ENCODE results near the gene AHI1. TPM values are rescaled to one million over a fixed set of nuclear protein-coding genes. Genes with fewer than 3 reads are reported as not detected.

Gene AHI1
- polyA plus RNA-seq, 1 experiment, result 29.0 TPM

- TF ChIP-seq, protein P1, sequence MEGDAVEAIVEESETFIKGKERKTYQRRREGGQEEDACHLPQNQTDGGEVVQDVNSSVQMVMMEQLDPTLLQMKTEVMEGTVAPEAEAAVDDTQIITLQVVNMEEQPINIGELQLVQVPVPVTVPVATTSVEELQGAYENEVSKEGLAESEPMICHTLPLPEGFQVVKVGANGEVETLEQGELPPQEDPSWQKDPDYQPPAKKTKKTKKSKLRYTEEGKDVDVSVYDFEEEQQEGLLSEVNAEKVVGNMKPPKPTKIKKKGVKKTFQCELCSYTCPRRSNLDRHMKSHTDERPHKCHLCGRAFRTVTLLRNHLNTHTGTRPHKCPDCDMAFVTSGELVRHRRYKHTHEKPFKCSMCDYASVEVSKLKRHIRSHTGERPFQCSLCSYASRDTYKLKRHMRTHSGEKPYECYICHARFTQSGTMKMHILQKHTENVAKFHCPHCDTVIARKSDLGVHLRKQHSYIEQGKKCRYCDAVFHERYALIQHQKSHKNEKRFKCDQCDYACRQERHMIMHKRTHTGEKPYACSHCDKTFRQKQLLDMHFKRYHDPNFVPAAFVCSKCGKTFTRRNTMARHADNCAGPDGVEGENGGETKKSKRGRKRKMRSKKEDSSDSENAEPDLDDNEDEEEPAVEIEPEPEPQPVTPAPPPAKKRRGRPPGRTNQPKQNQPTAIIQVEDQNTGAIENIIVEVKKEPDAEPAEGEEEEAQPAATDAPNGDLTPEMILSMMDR (IDR thresholded peaks at IDR 0.05; ENCODE audit: low read depth, low read length), result no peak
- Histone ChIP-seq H3K27me3 (ENCODE audit: control insufficient read depth, insufficient read depth, low read length) (no peaks in the 10 kb centered on the region), H3K4me3 (ENCODE audit: low read depth, low read length) (no peak overlapping the region), H3K27ac (ENCODE audit: low read depth, low read length) (no peak overlapping the region), H3K9me3 (ENCODE audit: control insufficient read depth, insufficient read depth, low read length) (no peaks in the 10 kb centered on the region)
- ChIA-PET POLR2A (no interaction called here), CTCF (no interaction called here)
- no peak for DNase-seq (ENCODE audit: low read depth, low spot score)
These were observed 23.9 kb upstream of the AHI1 start for GRCh38 chr6:135521431-135521830.

DNA sequence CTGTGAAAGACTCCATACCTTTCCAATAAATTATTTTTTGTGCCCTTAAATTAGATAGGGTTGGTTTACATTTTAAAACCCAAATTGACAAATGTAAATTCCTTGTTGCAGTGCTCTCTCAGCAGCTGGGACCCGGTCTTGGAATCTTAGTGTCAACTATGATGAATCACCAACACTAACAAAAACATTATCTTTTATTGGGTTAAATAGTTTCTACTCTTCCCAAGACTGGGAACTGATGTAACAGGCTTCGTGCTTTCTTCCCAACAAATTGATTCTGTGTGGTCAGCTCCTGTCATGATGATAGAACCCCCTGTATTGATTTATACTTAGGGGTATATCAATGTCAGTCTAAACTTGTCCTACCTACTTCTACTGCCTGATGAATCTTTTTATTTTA, 23.2 kb upstream of the AHI1 start:
- no peak overlapping the region for H3K4me3 ChIP-seq (ENCODE audit: low read depth, low read length)
- CTCF ChIA-PET, result interaction anchor here (0.9 to 1.3 kb wide), 3 partner anchors 13 to 705 kb away, joined by 3 to 4 read pairs (median 4); no protein-coding TSS in a partner anchor
- TF ChIP-seq, protein P1 (IDR thresholded peaks at IDR 0.05; ENCODE audit: low read depth, low read length), result no peak
- DNase-seq (ENCODE audit: low read depth, low spot score), result no peak
- no peaks in the 10 kb centered on the region for H3K27me3 ChIP-seq (ENCODE audit: control insufficient read depth, insufficient read depth, low read length)
- no peak overlapping the region for H3K27ac ChIP-seq (ENCODE audit: low read depth, low read length)
- H3K9me3 ChIP-seq (ENCODE audit: control insufficient read depth, insufficient read depth, low read length), result no peaks in the 10 kb centered on the region
- POLR2A ChIA-PET, result interaction anchor here (0.7 to 0.9 kb wide), 2 partner anchors 15 to 153 kb away, joined by 3 read pairs; no protein-coding TSS in a partner anchor

DNA sequence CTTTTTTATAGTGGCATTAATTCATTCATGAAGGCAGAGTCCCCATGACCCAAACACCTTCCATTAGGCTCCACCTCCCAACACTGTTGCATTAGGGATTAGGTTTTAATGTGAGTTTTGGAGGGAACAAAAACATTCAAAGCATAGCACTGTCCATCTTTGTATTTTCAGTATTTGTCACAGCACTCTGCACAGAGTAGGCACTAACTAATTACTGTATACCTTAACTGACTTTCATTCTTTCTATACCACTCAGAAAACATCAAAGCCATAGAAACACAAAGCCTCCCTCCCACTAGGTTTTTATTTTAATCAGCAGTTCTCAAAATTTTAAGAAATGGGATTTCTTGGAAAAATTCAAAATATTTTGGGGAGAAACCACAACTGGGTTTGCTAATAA, 21.8 kb upstream of the AHI1 start:
- DNase-seq (ENCODE audit: low read depth, low spot score), result no peak
- Histone ChIP-seq H3K4me3 (ENCODE audit: low read depth, low read length) (no peak overlapping the region), H3K27ac (ENCODE audit: low read depth, low read length) (no peak overlapping the region), H3K9me3 (ENCODE audit: control insufficient read depth, insufficient read depth, low read length) (no peaks in the 10 kb centered on the region), H3K27me3 (ENCODE audit: control insufficient read depth, insufficient read depth, low read length) (no peaks in the 10 kb centered on the region)
- ChIA-PET POLR2A (no interaction called here), CTCF (interaction anchor here (1.0 to 1.3 kb wide), 3 partner anchors 14 to 707 kb away, joined by 4 to 6 read pairs (median 4); no protein-coding TSS in a partner anchor)
- TF ChIP-seq, protein P1 (IDR thresholded peaks at IDR 0.05; ENCODE audit: low read depth, low read length), result no peak

DNA sequence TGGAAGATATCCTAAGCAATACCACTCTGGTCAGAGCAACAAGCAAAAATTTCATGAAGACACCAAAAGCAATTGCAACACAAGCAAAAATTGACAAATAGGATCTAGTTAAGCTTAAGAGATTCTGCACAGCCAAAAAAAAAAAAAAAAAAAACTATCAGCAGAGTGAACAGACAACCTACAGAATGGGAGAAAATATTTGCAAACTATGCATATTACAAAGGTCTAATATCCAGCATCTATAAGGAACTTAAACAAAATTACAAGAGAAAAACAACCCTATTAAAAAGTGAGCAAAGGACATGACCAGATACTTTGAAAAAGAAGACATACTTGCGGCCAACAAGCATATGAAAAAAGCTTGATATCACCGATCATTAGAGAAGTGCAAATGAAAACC, 20.0 kb upstream of the AHI1 start:
- H3K9me3 ChIP-seq (ENCODE audit: control insufficient read depth, insufficient read depth, low read length), result no peaks in the 10 kb centered on the region
- no peak overlapping the region for H3K4me3 ChIP-seq (ENCODE audit: low read depth, low read length)
- DNase-seq (ENCODE audit: low read depth, low spot score), result no peak
- ChIA-PET POLR2A (no interaction called here), CTCF (interaction anchor here (0.6 to 2.6 kb wide), 2 partner anchors 11 to 196 kb away, joined by 6 to 10 read pairs; no protein-coding TSS in a partner anchor)
- no peaks in the 10 kb centered on the region for H3K27me3 ChIP-seq (ENCODE audit: control insufficient read depth, insufficient read depth, low read length)
- TF ChIP-seq, protein P1 (IDR thresholded peaks at IDR 0.05; ENCODE audit: low read depth, low read length), result no peak
- no peak overlapping the region for H3K27ac ChIP-seq (ENCODE audit: low read depth, low read length)

GRCh38 chr6:135514706-135515105, 17.2 kb upstream of the AHI1 start:
- Histone ChIP-seq H3K27ac (ENCODE audit: low read depth, low read length) (no peak overlapping the region), H3K27me3 (ENCODE audit: control insufficient read depth, insufficient read depth, low read length) (no peaks in the 10 kb centered on the region), H3K9me3 (ENCODE audit: control insufficient read depth, insufficient read depth, low read length) (no peaks in the 10 kb centered on the region), H3K4me3 (ENCODE audit: low read depth, low read length) (no peak overlapping the region)
- ChIA-PET CTCF (no interaction called here), POLR2A (no interaction called here)
- TF ChIP-seq, protein P1 (IDR thresholded peaks at IDR 0.05; ENCODE audit: low read depth, low read length), result no peak
- no peak for DNase-seq (ENCODE audit: low read depth, low spot score)
